NCI-H2171 treated with DMSO at 0.1 percent for 48 hours (cell line): ENCODE results near the gene LRRC36.
"Not testable (repeated sequence)": the region's sequence is repeated elsewhere in the genome, so short reads cannot be mapped to it uniquely, and the experiment has no call there.

Source experiments
- DNase-seq: peaks from one replicate; lab custom pipeline; 2025; lab: John Stamatoyannopoulos, UW

The LRRC36 gene

DNA sequence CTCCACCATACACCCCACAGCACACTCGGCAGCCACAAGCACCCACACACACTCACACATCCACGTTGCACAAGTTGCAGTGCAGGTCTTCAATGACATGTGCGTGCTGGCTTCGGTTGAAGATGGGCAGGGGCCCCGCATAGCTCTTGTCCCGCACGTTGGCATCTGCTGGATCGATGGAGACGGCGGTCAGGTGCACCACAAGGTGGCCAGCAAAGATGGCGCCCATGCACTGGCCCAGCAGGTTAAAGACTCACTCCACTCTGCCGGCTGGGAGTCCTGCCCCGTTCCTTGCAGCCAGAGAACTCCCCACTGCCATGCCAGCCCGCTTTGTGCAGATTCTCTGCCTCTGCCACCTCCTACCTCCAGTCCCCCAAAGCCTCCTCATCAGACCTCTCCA is 74.3 kb downstream of the LRRC36 start:
- no peak for DNase-seq

DNA sequence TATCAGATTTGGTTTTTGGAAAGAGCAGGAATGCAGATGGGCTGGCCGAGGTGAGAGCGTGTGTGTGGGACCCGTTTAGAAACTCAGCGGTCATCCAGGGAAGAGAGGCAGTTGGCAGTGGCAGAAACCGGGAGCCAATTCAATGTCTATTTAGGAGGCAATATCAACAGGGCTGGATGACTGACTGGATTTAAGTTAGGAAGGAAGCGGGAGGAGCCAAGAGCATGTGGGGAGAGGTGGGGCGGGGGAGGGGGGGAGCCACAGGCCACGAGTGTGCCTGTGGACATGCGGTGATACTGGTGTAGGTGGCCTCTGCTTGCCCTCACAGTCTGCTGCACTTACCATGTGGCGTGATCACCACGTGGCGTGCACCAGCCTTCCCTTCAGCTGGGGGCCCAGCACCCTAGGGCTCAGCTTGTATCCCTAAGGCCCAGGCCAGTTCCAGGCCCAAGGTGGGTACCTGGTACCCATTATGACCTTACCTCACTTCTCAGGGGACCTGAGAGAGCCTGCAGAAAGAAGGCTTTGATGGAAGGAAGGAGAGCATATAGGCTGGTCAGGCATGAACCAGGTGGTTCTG is 77.5 kb downstream of the LRRC36 start:
- DNase-seq, result no peak

DNA sequence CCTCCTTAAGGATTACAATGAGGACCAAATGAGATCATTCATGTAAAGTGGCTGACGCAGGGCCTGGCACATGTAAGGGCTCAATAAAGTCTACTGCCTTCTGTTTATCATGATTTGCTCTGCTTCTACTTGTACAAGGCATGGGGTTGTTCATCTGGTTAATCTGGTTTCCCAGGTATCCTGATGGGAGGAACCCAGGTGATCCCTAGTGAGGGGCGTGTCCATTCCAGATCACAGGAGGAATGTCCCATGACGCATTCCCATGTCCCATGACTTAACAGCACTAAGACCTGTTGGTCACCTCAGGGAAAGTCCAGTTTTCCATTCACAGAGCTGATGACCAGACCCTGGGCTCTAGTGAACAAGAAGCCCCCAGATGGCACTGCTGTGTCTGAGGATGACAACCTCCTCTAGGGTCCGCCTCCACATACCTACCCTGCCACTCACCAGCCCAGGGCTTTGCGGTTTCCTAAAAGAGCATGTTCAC is 78.2 kb downstream of the LRRC36 start:
- no peak for DNase-seq

DNA sequence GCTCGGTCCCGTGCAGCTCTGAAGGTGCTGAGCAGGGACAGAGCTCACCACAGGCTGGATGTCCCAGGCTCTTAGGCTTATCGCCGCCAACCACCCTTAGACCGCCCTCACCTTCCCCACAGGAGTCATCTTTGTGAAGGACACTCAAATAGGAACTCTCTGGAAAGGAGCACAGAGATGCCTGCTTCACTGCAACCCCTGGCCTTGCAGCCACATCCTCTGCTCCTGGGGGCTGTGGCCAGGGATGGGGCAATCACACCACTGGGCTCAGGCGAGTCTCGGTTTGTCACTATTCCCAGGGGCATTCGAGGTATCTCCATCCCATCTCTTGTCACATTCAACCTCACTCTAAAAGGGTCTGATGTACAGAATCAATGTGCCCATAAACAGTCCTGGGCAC is 78.7 kb downstream of the LRRC36 start:
- DNase-seq, result no peak

DNA sequence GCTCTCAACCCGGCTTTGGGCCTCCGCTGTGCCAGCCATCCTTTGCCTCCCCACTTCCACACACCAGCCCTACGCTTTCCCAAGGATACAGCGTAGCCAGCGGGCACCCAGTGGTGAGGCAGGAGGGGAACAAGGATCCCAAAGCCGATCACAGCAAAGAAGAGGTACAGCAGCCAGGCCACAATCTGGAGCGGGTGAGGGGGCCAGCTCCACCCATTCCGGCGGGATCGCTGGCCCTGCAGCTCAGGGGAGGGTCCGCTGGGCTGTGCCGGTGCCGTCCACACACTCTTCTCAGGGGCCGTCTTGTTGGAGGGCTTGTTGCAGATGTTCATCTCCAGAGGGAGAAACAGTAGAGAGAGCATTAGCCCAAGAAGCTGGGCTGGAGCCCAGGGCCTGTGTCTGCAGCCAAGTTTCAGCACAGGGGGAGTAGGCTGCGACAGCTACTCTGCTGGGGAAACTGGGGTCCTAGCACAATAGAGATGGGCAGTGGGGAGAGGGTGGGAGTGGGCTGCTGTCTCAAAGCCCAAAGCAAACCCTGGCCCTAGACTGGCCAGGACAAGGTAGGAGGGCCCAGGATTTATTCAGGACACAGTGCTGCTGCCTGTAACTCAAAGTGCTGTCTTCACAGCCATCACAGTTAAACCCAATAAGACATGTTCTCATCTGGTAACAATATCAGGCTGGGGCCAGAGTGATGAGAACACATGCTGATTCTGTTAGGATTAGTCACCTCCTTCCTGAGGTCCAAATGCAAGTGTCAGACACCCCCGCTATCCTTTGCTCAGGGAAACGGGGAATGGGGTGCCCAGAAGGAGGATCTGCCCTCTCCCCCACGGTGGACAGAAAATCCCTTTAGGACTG is 79.7 kb downstream of the LRRC36 start:
- DNase-seq, result no peak

DNA sequence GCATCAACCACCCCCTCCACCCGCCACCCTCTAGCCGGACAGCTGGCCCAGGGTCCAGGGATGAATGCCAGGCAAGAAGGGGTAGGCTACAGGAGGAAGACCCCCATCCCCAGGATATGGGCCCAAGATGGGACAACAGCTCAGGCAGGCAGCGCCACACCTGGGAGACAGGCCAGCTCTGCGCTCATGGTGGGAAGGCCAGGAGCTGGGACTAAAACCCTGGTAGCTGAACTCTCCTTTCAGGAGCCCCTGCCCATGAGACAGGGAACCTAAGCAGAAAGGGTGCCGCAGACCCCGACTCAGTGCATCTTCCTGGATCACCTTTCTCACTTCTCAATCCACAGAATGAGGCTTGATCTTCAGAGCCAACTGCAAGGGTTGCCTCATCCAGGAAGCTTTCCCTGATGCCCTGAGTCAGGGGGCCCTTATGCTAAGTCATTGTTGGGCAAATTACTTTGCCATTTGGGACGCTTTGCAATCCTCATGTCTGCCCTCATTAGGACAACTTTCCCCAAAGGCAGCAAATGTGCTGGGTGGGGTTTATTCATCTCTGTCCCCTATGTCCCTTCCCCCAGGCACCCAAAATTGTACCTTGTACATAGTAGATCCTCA is 80.7 kb downstream of the LRRC36 start:
- DNase-seq, result no peak

DNA sequence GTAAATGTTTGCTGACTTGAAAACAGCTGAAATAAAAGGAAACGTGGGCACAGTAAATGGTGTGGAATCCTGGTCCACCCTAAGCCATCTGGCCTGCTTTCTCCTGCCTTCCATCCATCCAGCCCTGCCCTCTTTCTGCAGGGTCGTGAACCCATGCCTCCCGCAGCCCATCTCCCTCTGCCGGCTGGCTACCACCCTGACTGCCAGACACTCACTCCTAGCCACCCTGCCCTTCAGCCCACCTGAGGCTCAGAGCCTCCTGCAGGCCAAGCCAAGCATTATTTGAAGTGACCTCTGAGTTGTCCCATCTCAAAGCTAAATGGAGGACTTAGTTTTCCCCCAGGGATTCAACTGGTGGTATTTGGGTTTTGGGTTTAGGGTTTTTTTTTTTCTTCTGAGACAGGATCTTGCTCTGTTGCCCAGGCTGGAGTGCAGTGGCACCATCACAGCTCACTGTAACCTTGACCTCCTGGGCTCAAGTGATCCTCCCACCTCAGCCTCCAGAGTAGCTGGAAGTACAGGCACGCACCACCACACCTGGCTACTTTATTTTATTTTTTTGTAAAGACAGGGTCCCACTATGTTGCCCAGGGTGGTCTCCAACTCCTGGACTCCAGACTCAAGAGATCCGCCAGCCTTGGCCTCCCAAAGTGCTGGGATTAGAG is 81.3 kb downstream of the LRRC36 start:
- no peak for DNase-seq

DNA sequence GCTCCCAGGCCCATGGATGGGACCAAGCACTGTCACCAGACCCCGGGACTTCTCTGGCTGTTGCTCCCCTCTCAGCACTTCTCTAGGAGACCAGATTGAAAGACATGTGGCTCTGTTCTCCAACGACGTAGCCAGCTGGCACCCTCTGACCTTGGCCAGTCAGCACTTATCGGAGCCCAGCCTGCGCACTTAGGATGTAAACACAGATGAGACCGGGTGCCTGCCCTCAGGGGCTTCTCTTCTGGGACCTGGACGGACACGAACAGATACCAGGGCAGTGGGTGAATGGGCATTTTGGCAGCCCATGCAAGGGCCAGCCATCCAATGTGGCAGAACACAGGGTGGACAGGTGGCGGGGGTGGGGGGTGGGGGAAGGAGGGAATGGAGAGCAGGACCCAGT is 83.0 kb downstream of the LRRC36 start:
- no peak for DNase-seq

DNA sequence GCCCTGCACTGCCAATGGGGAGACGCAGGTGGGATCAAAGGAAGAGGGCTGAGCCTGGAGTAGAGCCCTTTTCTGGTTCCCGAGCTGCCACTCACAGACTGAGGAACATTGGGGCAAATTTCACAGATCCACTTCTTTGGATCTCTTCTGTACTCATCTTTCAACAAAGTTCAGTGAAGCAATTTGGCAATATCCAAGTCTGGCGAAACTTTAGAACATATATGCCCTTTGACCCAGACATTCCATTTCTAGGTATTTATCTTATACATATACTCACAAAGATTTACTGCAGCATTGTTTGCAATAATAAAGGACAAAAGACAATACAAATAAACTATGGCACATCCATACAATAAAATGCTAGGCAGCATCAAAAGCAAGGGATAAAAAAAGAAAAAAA is 84.7 kb downstream of the LRRC36 start:
- DNase-seq, result no peak

DNA sequence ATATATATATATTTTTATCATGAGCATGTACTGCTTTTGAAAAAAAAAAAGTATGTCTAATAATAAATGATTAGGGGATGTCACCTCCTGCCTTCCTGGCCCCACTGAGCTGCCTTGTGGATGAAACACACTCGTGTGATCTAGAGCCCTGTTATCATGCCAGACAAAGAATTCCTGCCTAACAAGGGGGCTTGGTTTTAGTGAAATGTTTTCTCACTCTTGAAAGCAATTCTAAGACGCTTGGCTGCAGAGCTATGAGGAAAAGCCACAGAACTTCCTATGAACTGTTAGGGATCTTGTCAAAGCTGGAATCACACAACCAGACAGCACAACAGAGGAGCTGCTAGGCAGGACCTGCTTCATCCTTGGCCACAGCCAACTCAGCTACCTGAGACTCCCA is 85.7 kb downstream of the LRRC36 start:
- DNase-seq, result no peak

DNA sequence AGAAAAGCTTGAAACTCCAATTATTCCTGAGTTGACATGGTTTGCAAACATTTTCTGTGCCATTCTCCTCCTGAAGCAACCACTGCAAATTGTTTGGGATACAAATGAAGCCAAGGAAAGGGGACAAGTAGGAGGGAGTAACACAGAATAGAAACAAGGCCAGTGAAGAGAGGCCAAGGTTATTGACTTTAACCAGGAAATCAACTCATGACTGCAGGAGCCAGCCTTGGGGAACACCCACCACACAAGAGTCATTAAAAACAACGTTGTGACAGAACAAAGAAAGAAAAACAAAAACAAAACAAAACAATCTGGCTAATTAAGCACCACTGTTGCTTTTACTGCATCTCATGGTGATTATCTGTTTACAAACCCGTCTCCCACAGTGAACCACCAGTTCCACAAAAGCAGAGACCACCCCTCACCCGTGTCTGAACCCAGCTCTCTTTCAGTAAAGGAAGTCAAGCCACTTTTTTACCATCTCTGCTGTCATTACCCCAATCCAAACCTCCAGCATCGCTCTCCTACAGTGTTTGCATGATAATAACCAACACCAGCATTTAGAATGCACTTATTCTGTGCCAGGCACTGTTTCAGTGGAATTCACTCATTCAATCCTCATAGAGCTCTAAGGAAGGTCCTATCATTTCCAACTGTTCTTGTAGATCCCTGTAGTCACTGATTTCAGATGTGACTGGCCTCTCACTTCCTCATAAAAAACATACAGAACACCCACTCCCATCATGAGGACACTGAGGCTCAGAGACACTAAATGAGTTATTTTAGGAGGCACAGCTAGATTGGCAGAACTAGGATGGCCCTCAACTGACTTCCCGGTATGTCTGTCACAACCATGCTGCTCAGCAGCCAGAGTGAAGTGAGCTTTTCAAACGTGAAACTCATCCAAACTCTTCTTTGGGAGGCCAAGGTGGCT is 87.6 kb downstream of the LRRC36 start:
- no peak for DNase-seq

DNA sequence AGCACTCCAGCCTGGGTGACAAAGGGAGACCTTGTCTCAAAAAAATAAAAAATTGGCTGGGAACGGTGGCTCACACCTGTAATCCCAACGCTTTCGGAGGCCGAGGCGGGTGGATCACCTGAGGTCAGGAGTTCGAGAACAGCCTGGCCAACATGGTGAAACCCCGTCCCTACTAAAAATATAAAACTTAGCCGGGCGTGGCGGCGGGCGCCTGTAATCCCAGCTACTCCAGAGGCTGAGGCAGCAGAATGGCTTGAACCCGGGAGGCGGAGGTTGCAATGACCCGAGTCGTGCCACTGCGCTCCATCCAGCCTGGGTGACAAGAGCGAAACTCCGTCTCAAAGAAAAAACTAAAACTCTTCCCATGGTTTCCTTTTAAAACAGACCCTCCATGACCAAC is 88.8 kb downstream of the LRRC36 start:
- DNase-seq, result not testable (repeated sequence)

DNA sequence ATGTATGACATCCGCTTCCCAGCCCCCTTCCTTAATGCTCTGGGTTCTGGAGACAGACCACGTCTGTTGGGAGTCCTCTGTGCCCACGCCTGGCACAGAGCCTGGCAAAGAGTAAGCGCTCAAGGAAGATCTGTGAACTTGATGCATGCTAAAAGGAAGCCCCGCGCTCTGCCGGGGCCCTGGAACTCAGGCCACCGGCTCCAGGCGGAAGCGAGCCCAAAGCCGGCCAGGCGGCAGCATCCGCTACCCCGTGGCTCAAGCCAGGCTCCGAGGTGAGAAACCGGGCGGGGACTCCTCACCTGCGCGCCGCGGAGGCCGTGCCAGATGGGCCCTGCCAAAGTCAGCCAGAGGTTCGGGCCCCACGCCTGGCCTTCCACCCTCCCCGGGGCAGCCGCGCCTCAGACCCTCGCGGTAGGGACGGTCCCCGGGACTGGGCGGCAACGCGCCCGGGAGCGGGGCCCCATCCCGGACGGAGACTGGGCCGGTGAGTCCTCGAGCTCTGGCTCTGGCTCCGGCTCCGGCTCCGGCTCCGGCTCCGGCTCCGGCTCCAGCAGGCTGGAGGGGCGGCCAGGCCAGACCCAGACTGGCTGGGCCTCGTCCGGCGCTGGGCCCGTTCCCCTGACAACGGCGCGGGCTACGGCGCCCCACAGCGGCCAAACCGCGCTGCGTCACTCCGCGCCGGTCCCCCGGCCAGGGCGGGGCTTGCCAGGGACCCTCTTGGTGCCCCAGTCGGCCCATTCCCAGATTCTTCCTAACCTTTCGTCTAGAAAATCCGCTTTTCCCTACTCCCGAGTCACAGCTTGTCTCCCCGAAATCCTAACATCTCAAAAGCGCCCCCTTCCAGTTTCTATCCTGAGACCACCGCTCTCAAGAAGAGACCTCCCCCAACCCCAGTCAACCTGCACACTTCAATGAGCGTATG is 89.5 kb downstream of the LRRC36 start, which contains the start of gene ZDHHC1:
Gene ZDHHC1, minus strand, starts transcription at position 606 of the 922 bp plus-strand sequence. CDS start 8,702 bp downstream, outside the sequence.
- peak; percentile 46 for DNase-seq

DNA sequence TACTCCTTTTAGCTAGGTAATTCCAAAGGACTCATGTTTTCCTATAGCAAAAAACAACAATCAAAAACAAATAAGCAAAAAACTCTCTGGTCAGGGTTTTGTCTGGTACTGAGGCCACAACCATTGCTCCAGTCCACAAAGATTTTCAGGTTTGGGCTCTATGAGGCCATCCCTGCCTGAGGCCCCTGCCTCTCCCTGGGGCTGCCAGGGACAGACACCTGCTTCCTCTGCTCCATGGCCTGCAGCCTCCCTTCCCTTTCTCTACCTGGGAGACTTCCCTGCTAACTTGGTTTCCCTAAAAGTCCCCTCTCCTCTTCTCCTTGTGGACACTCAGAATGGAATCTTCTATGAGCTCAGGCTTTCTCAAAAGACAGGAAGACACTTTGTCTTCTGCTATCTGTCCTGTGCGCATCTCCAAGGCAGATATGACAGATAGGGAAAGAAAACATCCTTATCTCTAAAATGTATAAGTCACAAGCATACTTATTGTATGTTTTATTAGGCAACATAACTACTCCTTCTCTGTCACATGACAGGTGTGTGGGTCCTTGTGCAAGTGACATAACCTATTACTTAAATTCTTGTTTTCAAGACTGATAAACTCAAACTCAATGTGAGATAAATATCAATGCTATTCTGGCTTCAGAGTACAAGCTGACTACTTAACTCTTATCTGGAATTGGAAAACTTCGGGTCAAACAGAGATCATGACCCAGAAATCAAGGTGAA is 90.9 kb downstream of the LRRC36 start:
- DNase-seq, result no peak

DNA sequence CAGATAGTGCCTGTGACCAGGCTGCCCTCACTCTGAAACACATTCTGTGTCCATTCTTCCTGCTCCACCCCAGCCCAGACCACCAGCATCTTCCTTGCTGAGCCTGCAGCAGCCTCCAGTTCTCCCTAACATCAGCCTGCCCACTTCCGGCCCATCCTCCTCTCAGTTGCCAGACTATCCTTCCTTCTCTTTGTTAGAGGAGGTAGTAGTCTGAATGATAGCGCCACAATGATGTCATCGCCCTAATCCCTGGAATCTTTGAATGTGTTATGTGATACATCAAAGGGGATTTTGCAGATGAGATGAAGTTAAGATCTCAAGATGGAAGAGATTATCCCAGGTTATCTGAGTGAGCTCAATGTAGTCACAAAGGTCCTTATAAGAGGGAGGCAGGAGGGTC is 92.9 kb downstream of the LRRC36 start:
- DNase-seq, result no peak

DNA sequence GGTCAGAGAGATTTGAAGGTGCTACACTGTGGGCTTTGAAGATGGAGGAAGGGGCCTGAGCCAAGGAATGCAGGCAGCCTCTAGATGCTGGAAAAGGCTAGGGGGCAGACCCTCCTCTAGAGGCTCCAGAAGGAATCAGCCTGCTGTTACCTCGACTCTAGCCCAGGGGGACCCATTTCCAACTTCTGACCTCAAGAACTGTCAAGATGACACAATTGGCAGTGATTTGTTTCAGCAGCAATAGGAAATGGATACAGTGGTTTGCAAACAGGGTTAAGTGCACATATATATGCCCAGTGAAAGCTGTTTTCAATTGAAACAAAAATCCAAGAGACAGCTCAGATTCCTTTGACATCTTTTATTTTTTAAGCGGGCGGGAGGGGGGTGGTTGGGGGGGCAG is 93.3 kb downstream of the LRRC36 start:
- DNase-seq, result no peak

DNA sequence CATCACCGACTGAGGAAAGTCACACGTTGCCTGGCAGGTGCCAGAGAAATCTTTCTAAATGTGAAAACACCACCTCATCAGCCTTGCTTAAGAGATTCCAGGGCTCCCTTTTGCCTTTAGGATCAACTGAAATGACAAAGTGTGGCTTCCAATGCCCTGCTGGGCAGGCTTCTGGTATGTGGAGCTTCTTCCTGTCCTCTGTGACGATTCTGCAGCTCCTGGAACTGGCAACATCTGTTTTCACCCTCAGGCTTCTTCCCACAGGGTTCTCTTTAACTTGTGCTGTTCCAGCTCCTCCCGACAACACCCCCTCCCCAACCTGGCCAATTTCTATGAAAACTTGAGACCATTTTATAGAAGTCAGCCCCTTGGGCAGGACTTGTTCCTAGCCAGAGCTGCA is 94.4 kb downstream of the LRRC36 start:
- DNase-seq, result no peak

DNA sequence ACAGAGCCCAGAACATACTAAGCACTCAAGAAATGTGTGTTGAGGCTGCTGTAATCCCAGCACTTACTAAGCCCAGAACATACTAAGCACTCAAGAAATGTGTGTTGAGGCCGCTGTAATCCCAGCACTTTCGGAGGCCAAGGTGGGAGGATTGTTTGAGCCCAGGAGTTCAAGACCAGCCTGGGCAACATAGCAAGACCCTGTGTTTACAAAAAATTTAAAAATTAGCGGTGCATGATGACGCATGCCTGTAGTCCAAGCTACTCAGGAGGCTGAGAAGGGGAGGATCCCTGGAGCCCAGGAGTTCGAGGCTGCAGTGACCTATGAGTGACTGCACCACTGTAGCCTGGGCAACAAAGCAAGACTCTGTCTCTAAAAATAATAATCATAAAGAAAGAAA is 96.4 kb downstream of the LRRC36 start:
- no peak for DNase-seq

DNA sequence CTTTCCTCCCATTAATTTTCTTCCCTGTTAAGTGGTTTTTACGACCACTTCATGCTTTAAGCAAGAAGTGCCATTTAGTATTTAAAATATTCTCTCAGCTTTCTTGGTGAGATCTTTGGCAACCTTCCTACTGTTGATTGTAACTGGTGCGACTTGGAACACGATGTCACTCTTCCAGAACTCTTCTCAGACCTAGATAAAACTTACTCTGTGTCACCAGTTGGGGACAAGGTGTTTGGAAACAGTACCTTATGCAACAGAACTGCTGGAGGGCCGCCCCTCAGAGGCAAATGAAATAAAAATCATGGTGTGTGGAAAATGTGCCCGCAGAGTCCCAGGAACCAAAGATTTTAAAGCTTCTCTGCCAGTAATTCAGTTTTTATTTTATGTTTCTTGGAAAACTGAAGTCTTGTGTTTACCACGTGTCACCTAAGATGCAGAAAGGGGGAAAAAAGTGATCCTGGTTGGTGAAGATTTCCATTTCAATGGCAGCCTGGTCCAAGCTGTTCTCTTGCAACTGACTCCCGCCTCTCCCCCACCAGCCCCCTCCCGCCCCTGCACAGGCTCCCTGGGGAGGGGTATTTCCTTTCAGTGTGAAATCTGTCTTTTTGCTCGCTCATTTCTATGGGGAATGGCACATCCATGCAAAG is 97.1 kb downstream of the LRRC36 start:
- DNase-seq, result peak; percentile 64
